HCT116 (cell line): Measurements from ENCODE around the gene GLB1L. TPM values are rescaled to one million over a fixed set of nuclear protein-coding genes. Genes with fewer than 3 reads are reported as not detected.

Experiments used
- ATAC-seq: fragments of 200-7000 bp; cut with Tn5 transposase; 2 replicates; pipeline ENCODE4 v1.9.1; 2020; ENCODE audit warnings: mild to moderate bottlenecking, moderate library complexity
- BruUV-seq: library from RNA; stranded (reverse); fragments of 400-500 nt; replicated peaks from 2 replicates; lab custom pipeline; 2021; lab: Mats Ljungman, UMichigan
- CTCF ChIA-PET: fragments of 300-600 bp; sonication (Branson Sonifier 250); formaldehyde crosslinking; loops from one replicate; lab custom pipeline; 2021; ENCODE audit warnings: antibody characterized with exemption; lab: Charles Lee
- POLR2A ChIA-PET: fragments of 300-600, 350-600 bp; sonication (Branson Sonifier 250); formaldehyde crosslinking; loops from one replicate; lab custom pipeline; 2021; ENCODE audit warnings: antibody characterized with exemption; lab: Charles Lee
- RAD21 ChIA-PET, 2 experiments: fragments of 300-600 bp; sonication (Branson Sonifier 250); formaldehyde crosslinking; loops; one replicate each; lab custom pipeline; 2023; ENCODE audit warnings: low total read pairs in 2 of 2; ENCODE audit not compliant: uncharacterized antibody in 2 of 2, unreplicated experiment in 2 of 2, low non-redundant PET in 1 of 2; lab: Charles Lee
- DNase-seq: peaks from one replicate; pipeline ENCODE4 v3.0.0-alpha.2; 2010; ENCODE audit warnings: low read depth, low spot score
- H2AFZ ChIP-seq: fragments of 200-600 bp; shearing (Covaris generic), sonication (generic); 2 replicates; pipeline ENCODE4 v1.6.1; 2017; ENCODE audit warnings: low read depth, mixed run types, mixed read lengths, antibody characterized with exemption, low read length; ENCODE audit not compliant: poor library complexity, severe bottlenecking
- H3K27ac ChIP-seq: 2 replicates; pipeline ENCODE4 v1.5.1; 2012; ENCODE audit warnings: low read depth, low read length
- H3K27me3 ChIP-seq: fragments of 200-600 bp; sonication (generic); 2 replicates; pipeline ENCODE4 v1.6.1; 2016; ENCODE audit warnings: mixed run types, low read length, mixed read lengths; ENCODE audit not compliant: insufficient read depth
- H3K36me3 ChIP-seq, 2 experiments: fragments of 200-500 bp in 1 of 2; fragments of 200-600 bp in 1 of 2; sonication (Bioruptor generic) in 1 of 2; sonication (generic) in 1 of 2; 2 replicates each; pipeline versions ENCODE4 v1.5.1 to v1.6.1; 2014 to 2016; ENCODE audit warnings: low read length in 2 of 2, inconsistent platforms in 1 of 2, mixed read lengths in 1 of 2, mixed run types in 1 of 2; ENCODE audit not compliant: insufficient read depth in 2 of 2, control insufficient read depth in 1 of 2
- H3K4me1 ChIP-seq, 2 experiments: fragments of 200-600 bp in 1 of 2; sonication (generic) in 1 of 2; 2 replicates each; pipeline versions ENCODE4 v1.5.1 to v1.6.1; 2012 to 2017; ENCODE audit warnings: low read length in 2 of 2, inconsistent platforms in 1 of 2, mild to moderate bottlenecking in 1 of 2, mixed read lengths in 1 of 2, mixed run types in 1 of 2, moderate library complexity in 1 of 2; ENCODE audit not compliant: insufficient read depth in 2 of 2, control insufficient read depth in 1 of 2
- H3K4me2 ChIP-seq: fragments of 200-600 bp; sonication (generic); 2 replicates; pipeline ENCODE4 v1.6.1; 2017; ENCODE audit warnings: mixed run types, low read length, mixed read lengths
- H3K4me3 ChIP-seq, 2 experiments: fragments of 200-600 bp in 1 of 2; sonication (generic) in 1 of 2; replicated peaks in 1 of 2; 2 replicates each; pipeline ENCODE4 v1.5.1; 2011 to 2016; ENCODE audit warnings: low read length in 2 of 2, control low read depth in 1 of 2, low read depth in 1 of 2, mild to moderate bottlenecking in 1 of 2, mixed read lengths in 1 of 2, mixed run types in 1 of 2
- H3K79me2 ChIP-seq: fragments of 200-600 bp; sonication (generic); 2 replicates; pipeline ENCODE4 v1.6.1; 2017; ENCODE audit warnings: mild to moderate bottlenecking, mixed run types, low read length, moderate library complexity, mixed read lengths; ENCODE audit not compliant: insufficient read depth
- H3K9ac ChIP-seq: fragments of 200-600 bp; sonication (generic); 2 replicates; pipeline ENCODE4 v1.6.1; 2016; ENCODE audit warnings: low read length, mixed read lengths
- H3K9me2 ChIP-seq: fragments of 200-600 bp; sonication (generic), shearing (Covaris generic); 2 replicates; pipeline ENCODE4 v1.6.1; 2017; ENCODE audit warnings: mixed run types, mild to moderate bottlenecking, moderate library complexity; ENCODE audit not compliant: insufficient read depth
- H3K9me3 ChIP-seq, 2 experiments: fragments of 200-500 bp in 1 of 2; fragments of 200-600 bp in 1 of 2; sonication (Bioruptor generic) in 1 of 2; sonication (generic) in 1 of 2; 2 replicates each; pipeline ENCODE4 v1.6.1; 2014 to 2017; ENCODE audit warnings: low read length in 2 of 2, mixed read lengths in 2 of 2, inconsistent platforms in 1 of 2, low read depth in 1 of 2, mild to moderate bottlenecking in 1 of 2, mixed run types in 1 of 2, moderate library complexity in 1 of 2; ENCODE audit not compliant: control insufficient read depth in 1 of 2, insufficient read depth in 1 of 2
- H4K20me1 ChIP-seq: fragments of 200-600 bp; sonication (generic), shearing (Covaris generic); 2 replicates; pipeline ENCODE4 v1.6.1; 2017; ENCODE audit warnings: mixed run types, mild to moderate bottlenecking, moderate library complexity; ENCODE audit not compliant: insufficient read depth
- EGR1 ChIP-seq: IDR thresholded peaks from 2 replicates; pipeline ENCODE4 v1.6.1; 2012; ENCODE audit warnings: low read depth
- MAX ChIP-seq: IDR thresholded peaks from 2 replicates; pipeline ENCODE4 v1.6.1; 2012
- POLR2AphosphoS5 ChIP-seq: IDR thresholded peaks from 2 replicates; pipeline ENCODE4 v1.6.1; 2011; ENCODE audit warnings: mild to moderate bottlenecking, low read depth, low read length, moderate library complexity
- RAD21 ChIP-seq: IDR thresholded peaks from 2 replicates; pipeline ENCODE4 v1.6.1; 2012; ENCODE audit warnings: low read depth, mild to moderate bottlenecking
- SIN3A ChIP-seq: IDR thresholded peaks from 2 replicates; pipeline ENCODE4 v1.6.1; 2012; ENCODE audit warnings: low read depth
- SRF ChIP-seq: IDR thresholded peaks from 2 replicates; pipeline ENCODE4 v1.6.1; 2012; ENCODE audit warnings: low read depth
- ZFX ChIP-seq: fragments of 450-650 bp; IDR thresholded peaks from 2 replicates; pipeline ENCODE4 v1.6.1; 2017
- ZNF274 ChIP-seq: fragments of 200-500 bp; sonication (Bioruptor generic); IDR thresholded peaks from 2 replicates; pipeline ENCODE4 v1.6.1; 2014; ENCODE audit warnings: mild to moderate bottlenecking, low read depth, low read length, inconsistent platforms
- intact Hi-C: fragments of 100-400 bp; cut with micrococcal nuclease; formaldehyde crosslinking; loops from 2 replicates; pipeline ENCODE4 v1.10.0; 2022
- total RNA-seq: library from RNA; stranded (reverse); gene quantifications from one replicate; pipeline ENCODE4 v1.2.1, GENCODE V29; 2021; ENCODE audit not compliant: unreplicated experiment

Gene GLB1L
- total RNA-seq, 1 experiment from 2014 or later: 6.6 TPM

DNA sequence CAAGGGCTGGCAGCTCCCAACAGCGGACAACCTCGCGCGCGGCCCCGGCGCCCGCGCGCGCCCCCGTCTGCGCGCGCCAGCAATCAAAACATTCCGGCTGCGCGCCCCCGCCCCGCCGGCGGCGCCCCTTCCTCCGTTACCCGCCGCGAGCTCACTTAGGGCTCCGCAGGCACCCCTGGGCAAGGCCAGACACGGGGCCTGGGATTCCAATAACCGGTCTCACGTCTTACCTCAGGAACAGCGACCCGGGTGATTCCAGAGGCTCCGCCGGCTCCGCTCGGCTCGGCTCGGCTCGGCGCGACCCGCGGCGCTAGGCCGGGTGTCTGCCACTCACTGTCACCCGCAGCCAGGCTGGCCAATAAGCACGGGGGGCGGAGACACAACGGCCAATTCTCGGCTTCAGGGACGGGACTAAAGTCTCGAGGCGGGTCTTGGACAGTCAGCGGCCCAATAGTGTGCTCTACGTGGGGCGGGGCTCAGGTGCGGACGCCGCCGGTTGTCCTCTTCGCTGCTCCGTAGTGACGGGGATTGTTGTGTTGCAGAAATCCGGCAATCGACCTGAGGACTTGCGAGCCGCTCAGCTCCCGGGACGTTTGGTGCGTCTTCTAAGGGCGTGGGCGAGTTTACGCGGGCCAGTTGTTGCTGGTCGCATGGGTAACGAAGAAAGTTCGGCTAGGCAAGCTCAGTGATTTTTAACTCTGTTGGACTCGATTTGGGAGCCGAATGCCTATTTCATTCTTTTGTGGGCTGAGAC lies 15.8 kb downstream of the GLB1L start, which contains the start of the genes ANKZF1 and ATG9A (continued):
- TF ChIP-seq ZNF274 (no peak), SIN3A (peak; percentile 97), SRF (no peak), EGR1 (peak; percentile 85), RAD21 (no peak), ZFX (peak; percentile 91)

- Histone ChIP-seq H3K79me2 (peaks cover 27% of the 10 kb centered on the region), H3K36me3 (peaks cover 21 to 34% of the 10 kb centered on the region in 2 experiments; a peak in 3 of 4 replicates), H2AFZ (no peak overlapping the region), H3K9me2 (no peaks in the 10 kb centered on the region), H3K9ac (peak overlapping the region; percentile 85), H3K27ac (peak overlapping the region; percentile 78), H3K4me3 (peak overlapping the region; percentile 79 to 98), H3K4me1 (peaks cover 6 to 18% of the 10 kb centered on the region in 2 experiments; a peak in 3 of 4 replicates)
- no TSS peak for BruUV-seq
- no peak for DNase-seq
- POLR2A ChIA-PET: interaction anchor here (1.0 to 1.9 kb wide), 4 partner anchors 17 to 45 kb away, joined by 3 to 7 read pairs (median 4); partner anchors contain the start of genes GLB1L and STK16
- ATAC-seq: peak; percentile 27
- intact Hi-C loops: loop anchor here (1.0 to 5.0 kb wide), 2 partner anchors 45 to 68 kb away; no protein-coding TSS in a partner anchor
- peak; percentile 50 for TF ChIP-seq POLR2AphosphoS5
- TF ChIP-seq EGR1: no peak
- no peak for TF ChIP-seq MAX
- TF ChIP-seq, all 23 proteins: peak for 1
- Histone ChIP-seq H3K9me3 (no peaks in the 10 kb centered on the region), H3K4me2 (peak overlapping the region; percentile 95), H4K20me1 (no peaks in the 10 kb centered on the region), H3K27me3 (no peaks in the 10 kb centered on the region)
- RAD21 ChIA-PET: no interaction called here
- CTCF ChIA-PET: interaction anchor here (1.4 to 2.4 kb wide), 2 partner anchors 66 to 249 kb away, joined by 3 to 12 read pairs; no protein-coding TSS in a partner anchor
Measured at GRCh38 chr2:219228911-219229304, 16.3 kb downstream of the GLB1L start.
